DMS 273 (cell line): ENCODE results near the gene APP.
A peak's percentile ranks its signal among the peaks of the same experiment; 100 is the strongest.

Source experiments
- DNase-seq: peaks from one replicate; lab custom pipeline; 2025; ENCODE audit not compliant: unreplicated experiment; lab: John Stamatoyannopoulos, UW

APP gene

GRCh38 chr21:26170471-26171257 is at the start of gene APP:
Gene APP (minus strand): TSS chr21:26170770. CDS start chr21:26170620, 150 bp downstream.
- DNase-seq, result peak; percentile 93

DNA sequence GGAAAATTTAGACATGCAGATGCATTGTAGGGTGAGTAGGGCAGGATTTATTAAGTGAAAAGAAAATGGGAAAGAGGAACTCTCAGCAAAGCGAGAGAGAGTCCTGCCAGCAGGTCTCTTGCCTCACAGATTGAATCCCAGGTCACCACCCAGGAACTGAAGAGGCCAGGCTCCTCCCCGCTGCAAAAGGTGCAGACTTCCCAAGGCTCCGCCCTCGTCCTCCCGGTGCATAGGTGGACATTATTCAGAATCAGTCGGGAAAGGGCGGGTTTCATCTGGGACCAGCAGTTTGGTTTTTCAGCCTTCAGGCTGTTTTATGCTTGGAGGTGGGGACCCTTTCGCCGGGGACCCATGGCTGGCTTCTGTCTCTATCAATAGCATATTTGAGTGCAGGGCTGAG is 41.6 kb upstream of the APP start:
- no peak for DNase-seq

DNA sequence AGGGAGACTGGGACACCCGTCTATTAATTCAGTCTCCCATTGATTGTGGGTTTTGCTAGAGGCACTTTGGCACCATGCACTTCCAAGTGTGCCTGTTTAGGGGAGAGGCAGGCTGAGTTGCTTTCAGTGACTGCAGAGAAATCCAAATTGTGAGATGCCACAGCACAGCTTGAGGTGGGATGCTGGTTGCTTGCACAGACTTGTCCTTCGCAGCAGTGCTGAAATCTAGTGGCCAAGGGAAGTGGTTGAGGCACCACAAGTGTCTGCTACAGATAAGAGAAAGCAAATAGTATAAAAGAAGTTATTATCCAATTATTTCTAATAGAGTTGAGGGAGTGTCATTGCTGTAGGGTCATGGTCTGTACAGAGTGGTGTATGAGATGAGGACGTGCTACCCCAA is 40.0 kb upstream of the APP start:
- DNase-seq, result no peak

DNA sequence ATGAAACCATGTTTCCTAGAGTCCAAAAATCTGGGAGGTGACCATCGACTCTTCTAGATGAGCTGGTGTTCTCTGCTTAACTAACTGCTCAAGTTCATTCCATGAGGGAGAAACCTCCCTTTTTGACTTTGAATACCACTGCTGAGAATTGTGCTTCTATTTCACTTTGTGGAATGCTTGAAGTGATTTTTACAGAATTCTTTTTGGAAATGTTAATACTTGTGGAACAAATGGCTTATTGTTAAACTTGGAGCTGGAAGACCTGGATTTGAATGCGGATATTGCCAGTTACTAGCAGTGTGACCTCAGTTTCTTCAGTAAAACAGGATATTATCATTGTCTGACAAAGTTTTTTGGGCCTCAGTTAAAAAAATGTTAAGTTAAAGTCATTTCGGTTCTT is 36.5 kb upstream of the APP start:
- no peak for DNase-seq

- no peak for DNase-seq
Observed at GRCh38 chr21:26199456-26199855, 28.9 kb upstream of the APP start.

GRCh38 chr21:26195708-26196107 is 25.1 kb upstream of the APP start:
- DNase-seq, result no peak

GRCh38 chr21:26194811-26195251 is 24.3 kb upstream of the APP start:
- no peak for DNase-seq

DNA sequence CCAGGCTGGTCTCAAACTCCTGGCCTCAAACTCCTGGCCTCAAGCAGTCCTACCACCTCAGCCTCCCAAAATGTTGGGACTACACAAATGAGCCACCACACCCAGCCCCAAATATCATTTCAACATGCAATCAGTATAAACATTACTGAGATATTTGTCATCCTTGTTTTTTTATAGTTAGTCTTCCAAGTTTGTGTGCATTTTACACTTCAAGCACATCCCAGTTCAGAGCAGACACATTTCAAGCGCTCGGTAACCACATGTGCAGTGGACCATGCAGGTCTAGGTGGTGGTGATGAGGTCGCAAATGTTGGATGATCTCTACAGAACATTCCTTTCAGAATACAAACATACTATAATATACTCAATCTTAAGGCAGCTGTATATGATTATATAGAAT is 23.8 kb upstream of the APP start:
- DNase-seq, result no peak

DNA sequence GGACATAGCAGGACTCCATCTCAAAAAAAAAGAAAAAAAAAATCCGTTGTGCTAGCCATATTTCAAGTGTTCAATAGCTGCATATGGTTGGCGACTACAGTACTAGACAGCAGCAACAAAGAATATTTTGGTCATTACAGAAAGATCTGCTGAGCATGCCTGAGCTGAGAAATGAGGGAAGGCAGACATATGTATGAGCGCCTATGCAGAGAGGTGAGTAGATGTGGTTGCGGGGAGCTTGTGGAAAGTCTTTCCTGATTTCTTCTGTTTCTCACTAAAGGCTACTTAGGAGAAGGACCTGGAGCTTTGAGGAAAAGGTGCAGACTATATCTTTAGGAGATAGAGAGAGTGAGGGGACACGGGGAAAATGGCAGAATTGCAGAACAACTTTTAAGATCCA is 21.0 kb upstream of the APP start:
- no peak for DNase-seq

GRCh38 chr21:26188422-26188821 is 17.9 kb upstream of the APP start:
- no peak for DNase-seq

- no peak for DNase-seq
Observed at GRCh38 chr21:26185446-26185845, 14.9 kb upstream of the APP start.

- no peak for DNase-seq
Observed at GRCh38 chr21:26185021-26185420, 14.5 kb upstream of the APP start.

DNA sequence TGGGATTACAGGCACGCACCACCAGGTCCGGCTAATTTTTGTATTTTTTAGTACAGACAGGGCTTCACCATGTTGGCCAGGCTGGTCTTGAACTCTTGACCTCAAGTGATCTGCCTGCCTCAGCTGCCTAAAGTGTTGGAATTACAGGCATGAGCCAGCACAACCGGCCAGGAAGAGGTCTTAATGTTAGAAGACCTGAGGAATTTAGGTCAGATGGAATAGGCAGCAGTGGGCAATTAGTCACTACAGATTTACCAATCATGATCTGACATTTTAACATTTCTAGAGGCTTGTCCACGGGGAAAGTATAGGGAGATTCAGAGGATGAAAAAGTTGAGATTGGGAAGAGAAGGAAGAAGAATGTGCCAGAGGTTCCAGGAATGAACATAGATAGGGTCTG is 8.9 kb upstream of the APP start:
- no peak for DNase-seq

GRCh38 chr21:26177746-26178426 is 7.3 kb upstream of the APP start:
- no peak for DNase-seq

GRCh38 chr21:26177187-26177586 is 6.6 kb upstream of the APP start:
- DNase-seq, result no peak

DNA sequence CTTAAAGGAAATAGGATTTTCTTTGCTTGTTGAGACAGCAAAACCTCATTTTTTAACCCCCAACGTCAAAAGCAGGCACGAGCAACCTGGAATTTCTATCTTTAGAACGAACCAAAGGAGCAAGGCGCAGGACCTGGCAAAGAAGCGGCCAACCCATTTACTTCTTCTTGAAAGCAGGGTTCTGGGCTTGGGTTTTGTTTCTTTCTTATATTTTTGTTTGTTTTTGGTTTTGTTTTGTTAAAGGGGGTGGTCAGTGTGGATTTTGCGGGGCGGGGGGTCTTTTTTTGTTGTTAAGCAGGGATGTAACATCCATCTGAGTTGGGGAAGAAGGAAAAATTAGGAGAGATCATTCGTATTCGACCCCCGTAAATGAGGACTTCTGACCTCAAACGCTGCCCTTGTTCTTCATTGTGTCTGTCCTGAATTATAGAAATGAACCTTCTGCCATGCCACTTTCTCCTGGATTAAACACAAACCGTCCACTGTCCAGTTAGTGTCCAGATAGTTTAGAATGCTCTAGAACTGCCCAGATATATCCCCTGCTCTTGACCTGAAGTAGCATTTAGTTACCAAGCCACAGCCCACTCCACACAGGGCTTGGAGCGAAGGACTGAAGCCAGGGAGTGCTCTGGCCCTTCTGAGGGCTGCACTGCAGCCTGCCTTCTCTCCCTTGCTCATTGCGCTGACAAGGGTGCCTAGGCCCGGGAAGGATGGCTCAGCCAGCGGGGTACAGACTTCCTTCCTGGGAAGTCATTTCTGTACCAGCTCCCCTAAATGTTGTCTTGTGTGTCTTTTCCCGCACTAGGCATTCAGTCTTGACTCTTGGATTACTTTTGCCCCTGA is 909 bp upstream of the APP start:
- DNase-seq, result no peak

- DNase-seq, result peak; percentile 81
Observed at GRCh38 chr21:26169611-26170470, 729 bp downstream of the APP start.

DNA sequence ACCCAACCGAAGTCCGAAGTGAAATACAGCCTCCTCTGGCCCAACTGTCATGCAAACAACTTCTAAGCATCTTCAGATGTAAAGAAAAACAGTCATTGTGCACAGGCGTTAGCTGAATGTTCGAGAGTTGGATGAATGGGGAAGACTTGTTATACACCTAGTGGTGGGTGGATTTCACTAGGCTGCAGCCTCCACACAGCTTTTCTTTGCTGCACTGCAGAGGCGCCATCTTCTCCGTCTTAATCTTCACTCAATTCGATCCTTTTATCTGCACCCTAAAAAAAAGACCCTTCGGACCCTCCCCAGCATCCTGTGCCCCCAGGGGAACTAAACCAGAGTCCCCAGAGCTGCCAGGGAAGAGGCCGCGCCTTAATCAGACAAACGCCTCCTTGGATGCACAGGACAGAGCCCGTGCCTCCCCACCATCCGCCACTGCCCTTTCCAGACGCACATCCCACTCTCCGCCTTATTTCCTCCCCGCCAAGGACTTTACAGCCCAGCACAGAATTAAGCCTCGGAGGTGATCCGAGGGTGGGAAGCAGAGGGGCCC is 1.4 kb downstream of the APP start:
- DNase-seq, result peak; percentile 76

DNA sequence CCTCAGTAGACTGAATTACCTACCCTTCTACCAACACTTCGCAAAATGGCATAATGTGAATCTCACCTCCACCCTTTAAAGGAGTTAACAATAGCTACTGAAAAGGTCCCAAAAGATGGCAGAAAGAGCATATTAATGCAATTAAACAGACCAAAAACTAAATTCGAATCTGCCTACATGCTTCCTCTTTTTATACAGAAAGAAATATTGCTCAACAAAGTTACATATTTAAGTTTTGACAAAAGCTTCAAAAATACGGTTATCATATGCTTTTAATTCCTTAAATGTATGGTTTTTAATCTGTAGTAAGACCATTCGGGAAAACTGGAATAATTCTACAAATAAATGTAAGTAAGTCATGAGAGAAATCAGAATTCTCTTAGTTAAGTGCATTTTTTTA is 2.2 kb downstream of the APP start:
- DNase-seq, result no peak

- DNase-seq, result no peak
Observed at GRCh38 chr21:26167593-26167992, 3.0 kb downstream of the APP start.
